ENCODE results near the gene ADGRV1. TPM values are rescaled to one million over a fixed set of nuclear protein-coding genes. Genes with fewer than 3 reads are reported as not detected.

Gene ADGRV1
- total RNA-seq, result 10 to 100 TPM in 5 of 8 experiments, 1 to 10 TPM in 1, under 1 TPM in 2; 0.87 to 92.4 (median 44.9) TPM

- 0 to 13% (median 0%) methylated on average over 1 to 9 of the region's 60 CpGs; no CpG with 5 or more reads in 3 of the 10 experiments for WGBS, 10 experiments
- H3K4me1 ChIP-seq (replicated peaks in 1 of 2), result peaks cover 13 to 28% of the 10 kb centered on the region in 2 donors
- H3K4me3 ChIP-seq, result peak within 1 kb of the TSS; percentile 51 to 92 (median 70)
- in situ Hi-C loops (cut with MboI; ENCODE audit: low pct_unique_long_range_greater_than_20kb in 2 of 9, low sequenced_read_pairs in 9 of 9, unreplicated experiment in 9 of 9), result no loop called here
- ATAC-seq (replicated peaks in 6 of 8), result peak; percentile 96 to 99 (median 98)
- peak within 1 kb of the TSS in 1 of 2 donors; percentile 40 for H3K27ac ChIP-seq
These were observed at the start of gene ADGRV1 for GRCh38 chr5:90558344-90559192. ADGRV1 (plus strand) TSS chr5:90558797; CDS start chr5:90558896, 99 bp downstream.

- in situ Hi-C loops (cut with MboI; ENCODE audit: low pct_unique_long_range_greater_than_20kb in 2 of 9, low sequenced_read_pairs in 9 of 9, unreplicated experiment in 9 of 9), result no loop called here
These were observed 48.2 kb upstream of the ADGRV1 start for GRCh38 chr5:90510438-90510837.

DNA sequence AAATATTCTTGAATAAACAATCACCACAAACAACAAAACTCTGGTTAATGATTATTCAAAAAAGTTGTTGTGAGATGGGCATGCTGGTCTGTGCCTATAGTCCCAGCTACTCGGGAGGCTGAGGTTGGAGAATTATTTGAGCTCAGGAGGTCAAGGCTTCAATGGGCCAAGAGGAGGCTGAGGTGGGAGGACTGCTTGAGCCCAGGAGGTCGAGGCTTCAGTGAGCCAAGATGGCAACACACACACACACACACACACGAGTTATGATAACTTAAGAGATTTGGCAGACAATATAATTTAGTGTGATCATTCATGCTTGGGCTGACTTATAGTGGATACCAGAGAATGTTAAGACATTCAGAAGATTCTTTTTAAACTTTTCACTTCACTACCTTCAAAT is 44.1 kb upstream of the ADGRV1 start:
- H3K4me1 ChIP-seq (replicated peaks in 1 of 2), result no peaks in the 10 kb centered on the region
- H3K27ac ChIP-seq, result no peak overlapping the region
- no peak for ATAC-seq (replicated peaks in 6 of 8)
- in situ Hi-C loops (cut with MboI; ENCODE audit: low pct_unique_long_range_greater_than_20kb in 2 of 9, low sequenced_read_pairs in 9 of 9, unreplicated experiment in 9 of 9), result no loop called here
- no peak overlapping the region for H3K4me3 ChIP-seq
- 50 to 100% (median 83%) methylated on average over 1 to 3 of the region's 3 CpGs; no CpG with 5 or more reads in 1 of the 10 experiments for WGBS, 10 experiments

More at GRCh38 chr5:90510438-90510837, 48.2 kb upstream of the ADGRV1 start:
- 80 to 100% (median 89%) methylated on average over 1 of the region's 1 CpG; no CpG with 5 or more reads in 7 of the 10 experiments for WGBS, 10 experiments
- ATAC-seq (replicated peaks in 6 of 8), result peak in 2 of 8 experiments; percentile 21 to 51
- H3K27ac ChIP-seq, result no peak overlapping the region
- no peak overlapping the region for H3K4me3 ChIP-seq
- H3K4me1 ChIP-seq (replicated peaks in 1 of 2), result no peaks in the 10 kb centered on the region

GRCh38 chr5:90518661-90519060 is 39.9 kb upstream of the ADGRV1 start:
- Histone ChIP-seq H3K4me3 (no peak overlapping the region), H3K27ac (no peak overlapping the region), H3K4me1 (replicated peaks in 1 of 2) (no peaks in the 10 kb centered on the region)
- peak in 1 of 8 experiments; percentile 24 for ATAC-seq (replicated peaks in 6 of 8)
- in situ Hi-C loops (cut with MboI; ENCODE audit: low pct_unique_long_range_greater_than_20kb in 2 of 9, low sequenced_read_pairs in 9 of 9, unreplicated experiment in 9 of 9), result no loop called here

- Histone ChIP-seq H3K4me1 (replicated peaks in 1 of 2) (no peaks in the 10 kb centered on the region), H3K4me3 (no peak overlapping the region), H3K27ac (no peak overlapping the region)
- no peak for ATAC-seq (replicated peaks in 6 of 8)
- in situ Hi-C loops (cut with MboI; ENCODE audit: low pct_unique_long_range_greater_than_20kb in 2 of 9, low sequenced_read_pairs in 9 of 9, unreplicated experiment in 9 of 9), result no loop called here
- WGBS, 10 experiments, result 73 to 100% (median 96%) methylated on average over 1 to 7 of the region's 7 CpGs; no CpG with 5 or more reads in 1 of the 10 experiments
These were observed 39.5 kb upstream of the ADGRV1 start for GRCh38 chr5:90519081-90519480.

DNA sequence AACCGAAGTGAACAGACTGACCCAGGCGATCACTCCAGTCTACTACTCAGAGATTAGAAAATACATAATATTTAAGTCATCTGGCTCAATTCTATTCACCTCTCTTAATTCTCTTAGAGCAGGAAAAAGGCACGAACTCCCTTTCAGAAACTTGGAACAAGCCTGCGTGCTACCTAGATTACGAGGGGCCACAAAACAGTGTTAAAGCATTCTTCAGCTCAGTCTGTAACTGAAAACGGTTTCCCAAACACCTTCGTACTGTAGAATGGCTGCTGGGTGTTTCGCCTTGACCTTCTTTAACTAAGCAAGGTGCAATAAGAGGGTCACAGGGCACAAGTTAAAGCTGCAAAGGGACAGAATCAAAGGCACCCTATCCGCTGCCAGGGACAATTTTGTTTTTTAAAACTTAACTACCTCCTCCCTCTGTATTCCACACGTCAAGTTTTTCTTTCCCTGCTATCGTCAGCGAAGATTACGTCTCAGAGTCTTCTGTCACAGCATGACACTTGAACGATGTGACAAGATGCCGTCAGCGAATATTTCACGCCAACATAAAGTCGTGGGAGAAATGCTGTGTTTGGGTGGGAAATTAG is 29.9 kb upstream of the ADGRV1 start:
- Histone ChIP-seq H3K27ac (peak overlapping the region; percentile 52 to 83), H3K4me1 (replicated peaks in 1 of 2) (peaks cover 8 to 25% of the 10 kb centered on the region in 2 donors), H3K4me3 (peak overlapping the region; percentile 60 to 88 (median 77))
- 0 to 10% (median 1%) methylated on average over 2 to 18 of the region's 18 CpGs; no CpG with 5 or more reads in 1 of the 10 experiments for WGBS, 10 experiments
- ATAC-seq (replicated peaks in 6 of 8), result peak in 7 of 8 experiments; percentile 0 to 4 (median 1)
- in situ Hi-C loops (cut with MboI; ENCODE audit: low pct_unique_long_range_greater_than_20kb in 2 of 9, low sequenced_read_pairs in 9 of 9, unreplicated experiment in 9 of 9), result no loop called here

DNA sequence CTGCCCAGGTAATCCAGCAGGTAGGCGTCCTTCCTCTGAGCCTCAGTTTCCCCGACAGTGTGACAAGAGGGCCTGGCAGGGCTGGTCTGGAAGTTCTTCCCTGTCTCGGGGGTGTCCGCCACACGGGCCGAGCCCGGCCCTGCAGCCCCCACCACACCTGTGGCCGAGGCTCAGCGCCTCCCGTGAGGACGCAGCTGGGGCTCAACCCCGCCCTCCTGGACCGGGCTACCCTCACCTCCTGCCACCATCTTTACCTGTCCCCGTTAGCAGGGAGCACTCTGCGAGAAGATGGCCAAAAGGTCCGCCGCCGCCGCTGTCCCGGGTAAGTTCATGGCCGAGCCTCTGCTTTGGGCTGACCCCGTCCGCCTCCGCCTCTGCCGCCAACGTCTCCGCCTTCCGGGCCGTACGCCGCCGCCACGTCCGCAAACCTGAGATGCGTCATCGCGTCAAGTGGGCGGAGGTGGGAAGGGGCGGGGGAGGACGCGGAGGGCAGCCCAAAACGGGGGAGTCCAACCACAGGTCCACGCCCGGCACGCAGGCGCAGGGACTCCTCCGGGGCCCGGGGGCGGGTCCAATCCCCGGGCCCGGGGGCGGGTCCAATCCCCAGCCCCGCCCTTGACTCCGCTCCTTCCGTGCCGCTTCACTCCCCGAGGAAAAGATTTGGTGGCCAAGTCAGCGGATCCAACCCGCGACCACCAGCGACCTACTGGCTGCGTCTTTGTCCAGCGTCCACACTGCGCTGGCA is 29.2 kb upstream of the ADGRV1 start, which contains the start of gene LYSMD3:
TSS of gene LYSMD3 (minus strand) at position 391 of the 745 bp plus-strand sequence. CDS start 4,295 bp downstream, outside the sequence.
- WGBS, 10 experiments, result 0% methylated on average over 1 to 9 of the region's 64 CpGs; no CpG with 5 or more reads in 5 of the 10 experiments
- peak within 1 kb of the TSS; percentile 60 to 88 (median 77) for H3K4me3 ChIP-seq
- ATAC-seq (replicated peaks in 6 of 8), result peak; percentile 87 to 95 (median 94)
- H3K4me1 ChIP-seq (replicated peaks in 1 of 2), result peaks cover 8 to 25% of the 10 kb centered on the region in 2 donors
- H3K27ac ChIP-seq, result peak within 1 kb of the TSS; percentile 68 to 86
- in situ Hi-C loops (cut with MboI; ENCODE audit: low pct_unique_long_range_greater_than_20kb in 2 of 9, low sequenced_read_pairs in 9 of 9, unreplicated experiment in 9 of 9), result no loop called here

GRCh38 chr5:90529939-90530677 is 28.5 kb upstream of the ADGRV1 start:
- peak; percentile 63 to 69 (median 66) for ATAC-seq (replicated peaks in 6 of 8)
- Histone ChIP-seq H3K4me3 (peak overlapping the region; percentile 60 to 88 (median 77)), H3K4me1 (replicated peaks in 1 of 2) (peaks cover 8 to 25% of the 10 kb centered on the region in 2 donors), H3K27ac (peak overlapping the region; percentile 68 to 86)
- 0 to 17% (median 4%) methylated on average over 2 to 9 of the region's 13 CpGs; no CpG with 5 or more reads in 1 of the 10 experiments for WGBS, 10 experiments
- in situ Hi-C loops (cut with MboI; ENCODE audit: low pct_unique_long_range_greater_than_20kb in 2 of 9, low sequenced_read_pairs in 9 of 9, unreplicated experiment in 9 of 9), result no loop called here

DNA sequence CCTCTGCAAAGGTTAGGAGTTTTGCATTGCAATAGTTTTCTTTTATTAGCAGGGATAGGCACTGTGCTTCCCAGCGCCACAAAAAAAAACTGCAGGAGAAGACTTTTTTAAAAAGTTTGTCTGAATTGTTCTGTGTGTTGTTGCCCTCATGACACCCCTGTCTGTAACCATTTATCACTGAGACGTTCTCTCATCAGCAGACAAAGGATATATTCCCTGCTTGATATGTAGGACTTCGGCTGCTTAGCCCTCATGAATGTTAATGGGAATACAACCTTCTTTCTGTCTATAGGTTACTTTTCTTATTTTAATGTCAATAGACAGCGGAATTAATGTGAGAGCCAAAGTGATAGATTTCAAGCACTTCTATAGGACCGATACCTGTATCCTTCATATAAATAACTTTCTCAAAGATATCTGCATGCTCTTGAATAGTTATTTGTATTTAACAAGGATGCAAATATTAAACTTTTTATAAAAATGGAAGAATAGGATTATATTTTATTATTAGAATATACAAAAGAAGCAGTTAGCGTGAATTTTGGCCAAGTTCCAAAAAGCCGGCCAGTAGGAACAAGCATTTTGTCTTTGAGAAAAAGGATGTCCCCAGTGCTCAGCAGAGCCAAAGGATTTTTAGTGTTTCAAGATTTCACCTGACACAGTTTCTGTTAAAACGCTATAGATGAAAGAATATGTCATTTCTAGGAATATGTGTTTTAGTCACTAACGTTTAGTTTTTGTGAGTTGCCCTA is 27.7 kb upstream of the ADGRV1 start:
- Histone ChIP-seq H3K4me3 (peak overlapping the region; percentile 60 to 88 (median 77)), H3K4me1 (replicated peaks in 1 of 2) (peaks cover 8 to 25% of the 10 kb centered on the region in 2 donors), H3K27ac (no peak overlapping the region)
- 4 to 68% (median 33%) methylated on average over 3 to 9 of the region's 9 CpGs for WGBS, 10 experiments
- in situ Hi-C loops (cut with MboI; ENCODE audit: low pct_unique_long_range_greater_than_20kb in 2 of 9, low sequenced_read_pairs in 9 of 9, unreplicated experiment in 9 of 9), result no loop called here
- ATAC-seq (replicated peaks in 6 of 8), result no peak

DNA sequence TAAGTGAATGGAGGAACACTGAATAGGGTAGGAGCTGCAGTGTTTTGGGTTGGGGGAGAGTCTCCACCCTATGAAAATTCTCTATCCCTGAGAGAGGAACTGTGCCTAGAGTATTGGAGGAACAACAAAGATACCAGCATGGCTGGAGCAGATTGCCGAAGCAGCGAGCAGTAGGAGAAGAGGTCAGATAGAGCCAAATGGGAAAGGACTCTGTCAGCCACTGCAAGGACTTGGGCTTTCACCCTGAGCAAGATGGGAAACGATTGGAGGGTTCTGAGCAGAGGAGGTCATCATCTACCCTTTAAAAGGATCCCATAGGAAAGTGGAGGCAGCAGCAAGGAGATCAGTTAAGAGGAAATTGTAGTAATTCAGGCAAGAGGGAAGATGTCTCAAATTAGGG is 24.8 kb upstream of the ADGRV1 start:
- 33 to 100% (median 91%) methylated on average over 1 to 3 of the region's 3 CpGs; no CpG with 5 or more reads in 3 of the 10 experiments for WGBS, 10 experiments
- H3K4me3 ChIP-seq, result no peak overlapping the region
- no peak for ATAC-seq (replicated peaks in 6 of 8)
- peaks cover 8 to 10% of the 10 kb centered on the region in 2 donors for H3K4me1 ChIP-seq (replicated peaks in 1 of 2)
- no peak overlapping the region for H3K27ac ChIP-seq
- in situ Hi-C loops (cut with MboI; ENCODE audit: low pct_unique_long_range_greater_than_20kb in 2 of 9, low sequenced_read_pairs in 9 of 9, unreplicated experiment in 9 of 9), result no loop called here

DNA sequence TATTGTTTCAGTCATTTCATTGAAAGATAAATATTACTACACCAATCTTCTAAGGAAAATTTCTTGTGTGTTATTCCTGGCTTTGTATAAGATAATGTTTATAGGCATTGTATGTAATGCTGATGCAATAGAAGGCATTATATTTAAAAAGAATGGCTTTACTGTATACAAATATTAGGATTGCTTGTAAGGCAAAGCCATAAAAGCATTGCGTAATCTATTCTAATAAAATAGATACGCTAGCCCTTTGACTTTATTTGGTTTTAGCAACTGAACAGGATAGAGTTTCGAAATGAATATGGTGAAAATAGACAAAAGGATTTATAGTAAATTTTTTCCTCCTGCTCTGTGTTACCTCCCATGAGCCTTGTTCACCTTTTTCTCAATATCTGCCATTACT is 23.7 kb upstream of the ADGRV1 start:
- peaks cover 8 to 10% of the 10 kb centered on the region in 2 donors for H3K4me1 ChIP-seq (replicated peaks in 1 of 2)
- no peak overlapping the region for H3K27ac ChIP-seq
- H3K4me3 ChIP-seq, result no peak overlapping the region
- WGBS, 10 experiments, result 35 to 96% (median 86%) methylated on average over 2 to 3 of the region's 3 CpGs
- no peak for ATAC-seq (replicated peaks in 6 of 8)
- in situ Hi-C loops (cut with MboI; ENCODE audit: low pct_unique_long_range_greater_than_20kb in 2 of 9, low sequenced_read_pairs in 9 of 9, unreplicated experiment in 9 of 9), result no loop called here
